VCaP (cell line): ENCODE results near the gene TPP1.
A peak's percentile ranks its signal among the peaks of the same experiment; 100 is the strongest.

ENCODE experiments used
- H3K27ac ChIP-seq: fragments of 450-650 bp; 2 replicates; pipeline ENCODE4 v1.5.1; 2017
- TF ChIP-seq, protein P1 (sequence below): fragments of 450-650 bp; conservative IDR thresholded peaks from 2 replicates; pipeline ENCODE4 v1.5.1; 2017; ENCODE audit warnings: mild to moderate bottlenecking, moderate library complexity

TPP1 gene

GRCh38 chr11:6619004-6619745 is at the start of gene TPP1:
TSS of gene TPP1 (minus strand) at chr11:6619422. CDS start at chr11:6619400, 22 bp downstream.
- TF ChIP-seq, protein P1, sequence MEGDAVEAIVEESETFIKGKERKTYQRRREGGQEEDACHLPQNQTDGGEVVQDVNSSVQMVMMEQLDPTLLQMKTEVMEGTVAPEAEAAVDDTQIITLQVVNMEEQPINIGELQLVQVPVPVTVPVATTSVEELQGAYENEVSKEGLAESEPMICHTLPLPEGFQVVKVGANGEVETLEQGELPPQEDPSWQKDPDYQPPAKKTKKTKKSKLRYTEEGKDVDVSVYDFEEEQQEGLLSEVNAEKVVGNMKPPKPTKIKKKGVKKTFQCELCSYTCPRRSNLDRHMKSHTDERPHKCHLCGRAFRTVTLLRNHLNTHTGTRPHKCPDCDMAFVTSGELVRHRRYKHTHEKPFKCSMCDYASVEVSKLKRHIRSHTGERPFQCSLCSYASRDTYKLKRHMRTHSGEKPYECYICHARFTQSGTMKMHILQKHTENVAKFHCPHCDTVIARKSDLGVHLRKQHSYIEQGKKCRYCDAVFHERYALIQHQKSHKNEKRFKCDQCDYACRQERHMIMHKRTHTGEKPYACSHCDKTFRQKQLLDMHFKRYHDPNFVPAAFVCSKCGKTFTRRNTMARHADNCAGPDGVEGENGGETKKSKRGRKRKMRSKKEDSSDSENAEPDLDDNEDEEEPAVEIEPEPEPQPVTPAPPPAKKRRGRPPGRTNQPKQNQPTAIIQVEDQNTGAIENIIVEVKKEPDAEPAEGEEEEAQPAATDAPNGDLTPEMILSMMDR = no peak
- peak within 1 kb of the TSS; percentile 61 for H3K27ac ChIP-seq

DNA sequence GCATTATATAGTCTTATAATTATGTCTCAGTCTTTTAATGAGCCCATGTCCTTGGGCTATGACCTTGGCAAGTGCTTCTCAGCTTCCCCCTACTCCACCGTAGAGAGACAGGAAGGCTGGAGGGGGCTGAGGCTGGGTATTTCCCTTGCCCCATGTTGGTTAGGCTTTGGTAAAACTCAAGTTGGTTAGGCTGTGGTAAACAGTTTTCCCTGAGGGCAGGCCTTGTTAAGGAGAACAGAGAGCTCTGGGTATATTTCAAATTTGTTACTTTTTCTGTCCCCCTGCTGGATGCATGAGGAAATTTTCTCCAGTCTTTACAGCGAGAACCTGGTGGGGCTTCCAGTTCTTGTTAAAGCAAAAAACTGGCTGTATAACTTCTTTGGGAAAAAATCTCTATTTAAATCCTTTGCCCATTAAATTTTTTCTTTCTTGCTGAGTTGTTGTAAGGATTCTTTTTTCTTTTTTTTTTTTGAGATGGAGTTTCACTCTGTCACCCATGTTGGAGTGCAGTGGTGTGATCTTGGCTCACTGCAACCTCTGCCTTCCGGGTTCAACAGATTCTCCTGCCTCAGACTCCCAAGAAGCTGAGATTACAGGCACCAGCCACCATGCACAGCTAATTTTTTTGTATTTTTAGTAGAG is 48.6 kb upstream of the TPP1 start:
- H3K27ac ChIP-seq = no peak overlapping the region
- TF ChIP-seq, protein P1 = peak; percentile 55

- H3K27ac ChIP-seq = no peak overlapping the region
- TF ChIP-seq, protein P1 = no peak
Observed at GRCh38 chr11:6666302-6667183, 47.3 kb upstream of the TPP1 start.

- H3K27ac ChIP-seq = no peak overlapping the region
- TF ChIP-seq, protein P1 = no peak
Observed at GRCh38 chr11:6664551-6664950, 45.3 kb upstream of the TPP1 start.

- no peak overlapping the region for H3K27ac ChIP-seq
- TF ChIP-seq, protein P1 = no peak
Observed at GRCh38 chr11:6663794-6664469, 44.7 kb upstream of the TPP1 start.

DNA sequence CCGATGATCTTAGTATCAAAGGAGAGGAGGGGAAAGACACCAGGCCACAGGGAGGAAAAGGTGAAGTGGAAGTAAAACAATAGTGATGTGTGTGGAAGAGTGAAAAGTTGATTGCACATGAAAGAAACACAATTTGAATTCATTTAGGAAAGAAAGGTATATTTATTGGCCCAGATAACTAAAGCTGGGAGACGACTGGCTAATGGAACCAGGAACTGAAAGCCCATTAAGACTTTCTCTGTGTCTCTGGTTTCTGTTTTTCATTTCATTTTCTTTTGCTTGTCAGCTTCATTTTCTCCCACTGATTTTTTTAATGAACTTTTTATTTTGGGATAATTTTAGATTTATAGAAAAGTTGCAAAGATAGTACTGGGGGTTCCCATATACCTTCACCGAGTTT is 41.5 kb upstream of the TPP1 start:
- TF ChIP-seq, protein P1 = no peak
- no peak overlapping the region for H3K27ac ChIP-seq
